HL-60/S4 (cell line): ENCODE results near the gene MAPKAP1.

Experiments used
- in situ Hi-C: fragments of 300-500 bp; cut with MboI; formaldehyde crosslinking; loops from 2 replicates; pipeline ENCODE4 v1.14.3; 2022; ENCODE audit warnings: low sequenced_read_pairs

The MAPKAP1 gene

GRCh38 chr9:125439434-125440272 lies 267.4 kb downstream of the MAPKAP1 start:
- in situ Hi-C loops: no loop called here

GRCh38 chr9:125438506-125439433 lies 268.2 kb downstream of the MAPKAP1 start:
- in situ Hi-C loops: no loop called here

DNA sequence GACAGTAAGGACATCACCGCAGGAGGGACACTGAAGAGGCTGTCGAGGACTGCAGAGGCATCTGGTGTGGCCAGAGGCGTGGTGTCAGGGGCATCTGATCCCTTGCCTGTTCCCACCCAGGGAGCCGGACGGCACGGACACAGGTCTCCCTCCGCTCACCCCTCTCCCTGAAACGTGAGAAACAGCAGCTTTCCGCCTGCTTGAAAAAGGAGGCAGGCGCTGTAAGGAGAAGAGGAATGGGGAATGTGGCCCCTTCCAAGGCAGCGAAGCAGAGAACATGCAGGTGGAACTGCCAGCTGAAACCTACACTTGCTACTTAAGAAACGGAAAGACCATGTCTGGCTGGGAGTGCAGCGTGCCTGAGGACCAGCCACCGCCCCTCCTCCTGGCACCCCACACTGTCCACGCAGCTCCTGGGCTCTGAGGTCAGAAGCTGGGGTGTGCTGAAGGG lies 269.2 kb downstream of the MAPKAP1 start:
- in situ Hi-C loops: no loop called here

- in situ Hi-C loops: no loop called here
Measured at GRCh38 chr9:125436613-125437443, 270.2 kb downstream of the MAPKAP1 start.

- in situ Hi-C loops: no loop called here
Measured at GRCh38 chr9:125435776-125436612, 271.0 kb downstream of the MAPKAP1 start.

GRCh38 chr9:125434986-125435775 lies 271.8 kb downstream of the MAPKAP1 start:
- in situ Hi-C loops: no loop called here

GRCh38 chr9:125433461-125434011 lies 273.5 kb downstream of the MAPKAP1 start:
- in situ Hi-C loops: no loop called here

DNA sequence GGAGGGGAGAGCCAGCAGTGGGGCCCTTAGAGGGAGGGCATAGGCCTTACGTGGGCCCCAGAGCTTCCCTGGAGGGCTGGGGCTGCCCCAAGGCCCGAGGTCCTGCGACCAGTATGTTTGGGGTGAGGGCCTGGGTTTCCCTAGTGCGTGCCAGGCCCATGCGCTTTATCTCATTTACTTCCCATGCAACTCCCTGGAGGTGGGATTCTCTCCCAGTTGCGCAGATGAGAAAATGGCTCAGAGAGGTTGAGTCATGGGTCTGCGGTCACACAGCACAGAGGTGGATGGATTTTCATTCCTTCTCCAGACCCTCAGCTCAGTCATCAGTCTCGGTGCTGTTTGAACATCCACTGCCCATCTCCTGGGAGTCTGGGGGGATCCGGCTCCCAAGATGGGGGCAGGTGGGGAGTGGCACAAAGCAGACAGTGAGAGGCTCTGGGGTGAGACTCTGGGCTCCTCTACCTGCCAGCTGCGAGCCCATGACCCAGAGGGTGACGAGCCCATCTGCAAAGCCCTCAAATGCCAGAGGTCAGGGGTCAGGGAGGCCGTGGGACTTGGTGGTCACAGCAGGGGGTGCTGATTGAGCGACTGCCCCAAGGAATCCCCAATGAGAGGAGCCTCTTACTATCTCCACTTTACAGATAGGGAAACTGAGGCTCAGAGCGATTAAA lies 274.2 kb downstream of the MAPKAP1 start:
- in situ Hi-C loops: no loop called here

- in situ Hi-C loops: no loop called here
Measured at GRCh38 chr9:125431741-125432271, 275.2 kb downstream of the MAPKAP1 start.

GRCh38 chr9:125431012-125431305 lies 276.0 kb downstream of the MAPKAP1 start:
- in situ Hi-C loops: no loop called here

- in situ Hi-C loops: no loop called here
Measured at GRCh38 chr9:125430161-125431011, 276.6 kb downstream of the MAPKAP1 start.

- in situ Hi-C loops: no loop called here
Measured at GRCh38 chr9:125429476-125430160, 277.4 kb downstream of the MAPKAP1 start.

- in situ Hi-C loops: no loop called here
Measured at GRCh38 chr9:125428902-125429467, 278.0 kb downstream of the MAPKAP1 start.

- in situ Hi-C loops: no loop called here
Measured at GRCh38 chr9:125428060-125428901, 278.7 kb downstream of the MAPKAP1 start.

- in situ Hi-C loops: no loop called here
Measured at GRCh38 chr9:125427556-125427955, 279.5 kb downstream of the MAPKAP1 start.
